ENCODE measurements around the gene SH3D21. TPM values are rescaled to one million over a fixed set of nuclear protein-coding genes. Genes with fewer than 3 reads are reported as not detected.

Gene SH3D21
- total and polyA plus RNA-seq, 2 donors (not counting 1 experiment from before 2014, with no cell fraction given) = 0.49 to 1.8 TPM

DNA sequence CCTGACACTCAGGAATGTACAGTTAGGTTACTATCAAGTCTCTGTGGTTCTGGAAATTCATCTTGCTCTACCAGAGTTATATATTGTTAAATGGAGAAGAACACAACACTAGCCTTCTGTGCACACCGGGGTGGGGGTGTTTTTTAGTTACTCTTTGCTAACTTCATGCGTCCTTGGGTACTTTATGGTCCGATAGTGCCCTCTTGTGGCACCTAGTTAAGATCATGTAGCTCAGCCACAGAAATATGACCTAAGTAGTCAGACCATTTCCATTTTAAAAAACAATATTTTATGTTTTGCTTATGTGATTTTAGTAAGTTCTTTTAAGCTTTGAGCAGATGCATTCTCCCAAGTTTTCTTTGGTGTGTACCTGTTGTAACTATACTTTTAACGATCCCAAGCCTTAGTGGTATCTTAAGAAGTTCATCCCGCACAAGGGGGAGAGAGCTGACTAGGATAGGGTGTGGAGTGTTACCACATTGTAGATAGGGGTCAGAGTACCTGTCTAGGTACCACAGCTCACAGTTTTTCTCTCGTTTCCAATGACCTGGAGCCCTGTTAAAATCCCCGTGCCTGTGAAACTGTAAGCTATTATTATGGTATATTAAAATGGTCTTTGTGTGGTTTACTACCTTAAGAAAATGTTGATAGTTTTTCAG is 20.6 kb upstream of the SH3D21 start:
- Histone ChIP-seq H2AFZ (ENCODE audit: insufficient read depth, low read depth, low read length, poor library complexity, severe bottlenecking) (no peak overlapping the region), H3K9me3 (ENCODE audit: control extremely low read depth in 1 of 3, control insufficient read depth in 2 of 3, insufficient read depth in 1 of 3, low read length in 2 of 3) (no peaks in the 10 kb centered on the region), H3K4me2 (replicated peaks; ENCODE audit: low read depth, low read length, poor library complexity, severe bottlenecking) (no peak overlapping the region), H3K9ac (ENCODE audit: low read length) (no peak overlapping the region), H3K4me1 (ENCODE audit: control insufficient read depth in 2 of 2, insufficient read depth in 2 of 2, low read length in 2 of 2) (no peaks in the 10 kb centered on the region), H3K79me2 (ENCODE audit: control insufficient read depth, insufficient read depth, low read length) (peaks cover 43% of the 10 kb centered on the region), H3K27me3 (replicated peaks in 1 of 4; ENCODE audit: control extremely low read depth in 1 of 4, control insufficient read depth in 3 of 4, insufficient read depth in 4 of 4, low read length in 3 of 4) (no peaks in the 10 kb centered on the region), H3K4me3 (ENCODE audit: control extremely low read depth in 1 of 5, extremely low read depth in 1 of 5, insufficient read depth in 1 of 5, low read depth in 2 of 5, low read length in 4 of 5) (no peak overlapping the region), H3K27ac (ENCODE audit: low read length in 2 of 2) (peak overlapping the region in 1 of 2 donors; percentile 34), H4K20me1 (ENCODE audit: control insufficient read depth, insufficient read depth, low read length, poor library complexity, severe bottlenecking) (peaks cover 26% of the 10 kb centered on the region), H3K36me3 (replicated peaks in 1 of 2; ENCODE audit: control extremely low read depth in 1 of 2, control insufficient read depth in 1 of 2, extremely low read depth in 1 of 2, insufficient read depth in 2 of 2, low read length in 1 of 2) (peaks cover 24 to 69% of the 10 kb centered on the region in 2 experiments)
- WGBS (ENCODE audit: insufficient coverage) = 100% methylated on average over 2 of the region's 7 CpGs
- peak; percentile 89 for DNase-seq
- CTCF ChIA-PET = interaction anchor here (0.7 to 7.7 kb wide), 52 partner anchors 9 to 429 kb away, joined by 3 to 135 read pairs (median 5); partner anchors contain the start of genes EVA1B, MAP7D1, SH3D21 and THRAP3
- intact Hi-C loops (cut with micrococcal nuclease) = loop anchor here (1.0 kb wide), 5 partner anchors 61 to 186 kb away; partner anchors contain the start of genes THRAP3 and TRAPPC3
- TF ChIP-seq CTCF (IDR thresholded peaks at IDR 0.05) (peak; percentile 84), EZH2 (IDR thresholded peaks at IDR 0.05; ENCODE audit: borderline replicate concordance, insufficient read depth, low read depth, low read length, poor library complexity, severe bottlenecking) (no peak)
- peak overlapping the region; percentile 83 for H3K27ac Mint-ChIP-seq
- peak; percentile 92 for ATAC-seq (ENCODE audit: low read depth)
- peaks cover 8% of the 10 kb centered on the region for H3K4me1 Mint-ChIP-seq
- POLR2A ChIA-PET = interaction anchor here (1.1 kb wide), 2 partner anchors 97 to 136 kb away, joined by 5 to 7 read pairs; partner anchors contain the start of gene TRAPPC3
- H3K27me3 Mint-ChIP-seq = no peaks in the 10 kb centered on the region
- H3K4me3 Mint-ChIP-seq = no peak overlapping the region
- H3K9me3 Mint-ChIP-seq (ENCODE audit: insufficient read depth) = no peaks in the 10 kb centered on the region

- Histone ChIP-seq H3K79me2 (ENCODE audit: control insufficient read depth, insufficient read depth, low read length) (peaks cover 49% of the 10 kb centered on the region), H3K27me3 (replicated peaks in 1 of 4; ENCODE audit: control extremely low read depth in 1 of 4, control insufficient read depth in 3 of 4, insufficient read depth in 4 of 4, low read length in 3 of 4) (no peaks in the 10 kb centered on the region), H3K27ac (ENCODE audit: low read length in 2 of 2) (no peak overlapping the region), H2AFZ (ENCODE audit: insufficient read depth, low read depth, low read length, poor library complexity, severe bottlenecking) (no peak overlapping the region), H3K4me2 (replicated peaks; ENCODE audit: low read depth, low read length, poor library complexity, severe bottlenecking) (no peak overlapping the region), H3K4me3 (ENCODE audit: control extremely low read depth in 1 of 5, extremely low read depth in 1 of 5, insufficient read depth in 1 of 5, low read depth in 2 of 5, low read length in 4 of 5) (no peak overlapping the region), H3K4me1 (ENCODE audit: control insufficient read depth in 2 of 2, insufficient read depth in 2 of 2, low read length in 2 of 2) (no peaks in the 10 kb centered on the region), H3K9me3 (ENCODE audit: control extremely low read depth in 1 of 3, control insufficient read depth in 2 of 3, insufficient read depth in 1 of 3, low read length in 2 of 3) (no peaks in the 10 kb centered on the region), H4K20me1 (ENCODE audit: control insufficient read depth, insufficient read depth, low read length, poor library complexity, severe bottlenecking) (peaks cover 26% of the 10 kb centered on the region), H3K9ac (ENCODE audit: low read length) (no peak overlapping the region), H3K36me3 (replicated peaks in 1 of 2; ENCODE audit: control extremely low read depth in 1 of 2, control insufficient read depth in 1 of 2, extremely low read depth in 1 of 2, insufficient read depth in 2 of 2, low read length in 1 of 2) (peaks cover 30 to 81% of the 10 kb centered on the region in 2 experiments)
- no peak for DNase-seq
- 97% methylated on average over 10 of the region's 13 CpGs for WGBS (ENCODE audit: insufficient coverage)
- intact Hi-C loops (cut with micrococcal nuclease) = no loop called here
- Mint-ChIP-seq H3K4me3 (no peak overlapping the region), H3K4me1 (peaks cover 7% of the 10 kb centered on the region), H3K27me3 (no peaks in the 10 kb centered on the region), H3K27ac (no peak overlapping the region), H3K9me3 (ENCODE audit: insufficient read depth) (no peaks in the 10 kb centered on the region)
- TF ChIP-seq CTCF (IDR thresholded peaks at IDR 0.05) (no peak), EZH2 (IDR thresholded peaks at IDR 0.05; ENCODE audit: borderline replicate concordance, insufficient read depth, low read depth, low read length, poor library complexity, severe bottlenecking) (no peak)
- ChIA-PET POLR2A (no interaction called here), CTCF (interaction anchor here (1.0 to 7.7 kb wide), 10 partner anchors 23 to 187 kb away, joined by 3 to 135 read pairs (median 5); partner anchors contain the start of genes MAP7D1 and TRAPPC3)
- ATAC-seq (ENCODE audit: low read depth) = no peak
Observed at GRCh38 chr1:36286802-36287201, 19.4 kb upstream of the SH3D21 start.

Data from B cell (primary cell).